Loucy (cell line): ENCODE measurements around the gene RORC.

ENCODE experiments used
- H2AFZ ChIP-seq: fragments of 200-600 bp; sonication (generic); 2 replicates; pipeline ENCODE4 v1.6.0; 2016; ENCODE audit warnings: antibody characterized with exemption, mild to moderate bottlenecking, low read length, moderate library complexity
- H3F3A ChIP-seq: fragments of 200-600 bp; 2 replicates; pipeline ENCODE4 v1.6.0; 2016; ENCODE audit warnings: antibody characterized with exemption, low read depth, mild to moderate bottlenecking
- H3K27me3 ChIP-seq: fragments of 200-600 bp; sonication (generic); 2 replicates; pipeline ENCODE4 v1.6.1; 2014; ENCODE audit warnings: low read length, mild to moderate bottlenecking; ENCODE audit not compliant: insufficient read depth, poor library complexity, severe bottlenecking
- H3K36me3 ChIP-seq: fragments of 200-600 bp; sonication (generic); 2 replicates; pipeline ENCODE4 v1.6.1; 2016; ENCODE audit warnings: low read length; ENCODE audit not compliant: insufficient read depth
- H3K4me1 ChIP-seq: fragments of 200-600 bp; sonication (generic); 2 replicates; pipeline ENCODE4 v1.5.1; 2014; ENCODE audit warnings: low read length, mild to moderate bottlenecking; ENCODE audit not compliant: insufficient read depth, poor library complexity, severe bottlenecking
- H3K4me2 ChIP-seq: fragments of 200-600 bp; sonication (generic); 2 replicates; pipeline ENCODE4 v1.6.0; 2014; ENCODE audit warnings: antibody characterized with exemption, low read length, low read depth, mild to moderate bottlenecking; ENCODE audit not compliant: poor library complexity, severe bottlenecking
- H3K4me3 ChIP-seq: fragments of 200-600 bp; sonication (generic); 2 replicates; pipeline ENCODE4 v1.5.1; 2014; ENCODE audit warnings: low read length, mild to moderate bottlenecking, mixed read lengths; ENCODE audit not compliant: poor library complexity, severe bottlenecking
- H3K79me2 ChIP-seq: fragments of 200-600 bp; sonication (generic); 2 replicates; pipeline ENCODE4 v1.6.1; 2014; ENCODE audit warnings: low read length; ENCODE audit not compliant: insufficient read depth
- H3K9ac ChIP-seq: fragments of 200-600 bp; sonication (generic); 2 replicates; pipeline ENCODE4 v1.6.0; 2014; ENCODE audit warnings: mild to moderate bottlenecking, low read depth, low read length, moderate library complexity; ENCODE audit not compliant: poor library complexity, severe bottlenecking
- H3K9me2 ChIP-seq: fragments of 200-600 bp; sonication (generic); replicated peaks from 2 replicates; pipeline ENCODE4 v1.6.1; 2016; ENCODE audit warnings: low read depth, low read length, mixed read lengths
- H3K9me3 ChIP-seq: fragments of 200-600 bp; sonication (generic); 2 replicates; pipeline ENCODE4 v1.6.1; 2014; ENCODE audit warnings: mild to moderate bottlenecking, antibody characterized with exemption, low read length, low read depth; ENCODE audit not compliant: insufficient read depth
- H4K20me1 ChIP-seq: fragments of 200-600 bp; sonication (generic); 2 replicates; pipeline ENCODE4 v1.6.0; 2014; ENCODE audit warnings: antibody characterized with exemption, low read length, mild to moderate bottlenecking; ENCODE audit not compliant: insufficient read depth, poor library complexity, severe bottlenecking
- EZH2phosphoT487 ChIP-seq: fragments of 200-600 bp; IDR thresholded peaks from 2 replicates; pipeline ENCODE4 v1.6.1; 2018; ENCODE audit warnings: antibody characterized with exemption, mild to moderate bottlenecking, moderate library complexity, borderline replicate concordance
- TF ChIP-seq, protein P1 (sequence below): fragments of 200-600 bp; sonication (generic); conservative IDR thresholded peaks from 2 replicates; pipeline ENCODE4 v1.5.1; 2014; ENCODE audit warnings: mild to moderate bottlenecking, antibody characterized with exemption, low read length

Gene RORC

GRCh38 chr1:151860504-151861187 lies 29.0 kb upstream of the RORC start:
- no peak overlapping the region for H3K4me2 ChIP-seq
- H3K79me2 ChIP-seq: no peaks in the 10 kb centered on the region

DNA sequence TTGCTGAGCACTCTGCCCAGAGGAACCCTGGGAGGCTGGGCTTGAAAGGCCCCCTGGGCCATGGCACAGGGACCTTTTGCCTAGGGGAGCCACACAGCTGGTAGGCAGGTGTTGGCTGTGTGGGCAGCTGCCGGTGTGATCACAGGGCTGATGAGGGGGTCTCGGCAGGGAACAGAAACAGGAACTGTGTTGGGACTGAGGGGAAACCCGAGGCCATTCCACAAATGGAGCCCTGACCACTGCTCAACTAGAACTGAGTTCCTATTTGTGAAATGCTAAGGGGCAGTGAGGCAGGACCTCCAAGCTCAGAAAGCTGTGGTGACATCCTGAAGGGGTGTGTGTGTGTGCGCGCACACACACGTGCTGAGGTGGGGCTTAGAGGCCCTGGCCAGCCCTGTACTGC lies 28.3 kb upstream of the RORC start:
- no peaks in the 10 kb centered on the region for H3K9me2 ChIP-seq
- H3K79me2 ChIP-seq: no peaks in the 10 kb centered on the region
- no peak overlapping the region for H3K4me2 ChIP-seq

More at GRCh38 chr1:151860504-151861187, 29.0 kb upstream of the RORC start:
- Histone ChIP-seq H3K9me3 (no peaks in the 10 kb centered on the region), H4K20me1 (no peaks in the 10 kb centered on the region), H3K4me3 (no peak overlapping the region), H3K27me3 (no peaks in the 10 kb centered on the region), H3K9me2 (no peaks in the 10 kb centered on the region), H3K9ac (no peak overlapping the region), H3K4me1 (no peaks in the 10 kb centered on the region), H2AFZ (no peak overlapping the region), H3K36me3 (no peaks in the 10 kb centered on the region), H3F3A (no peaks in the 10 kb centered on the region)
- TF ChIP-seq, protein P1, sequence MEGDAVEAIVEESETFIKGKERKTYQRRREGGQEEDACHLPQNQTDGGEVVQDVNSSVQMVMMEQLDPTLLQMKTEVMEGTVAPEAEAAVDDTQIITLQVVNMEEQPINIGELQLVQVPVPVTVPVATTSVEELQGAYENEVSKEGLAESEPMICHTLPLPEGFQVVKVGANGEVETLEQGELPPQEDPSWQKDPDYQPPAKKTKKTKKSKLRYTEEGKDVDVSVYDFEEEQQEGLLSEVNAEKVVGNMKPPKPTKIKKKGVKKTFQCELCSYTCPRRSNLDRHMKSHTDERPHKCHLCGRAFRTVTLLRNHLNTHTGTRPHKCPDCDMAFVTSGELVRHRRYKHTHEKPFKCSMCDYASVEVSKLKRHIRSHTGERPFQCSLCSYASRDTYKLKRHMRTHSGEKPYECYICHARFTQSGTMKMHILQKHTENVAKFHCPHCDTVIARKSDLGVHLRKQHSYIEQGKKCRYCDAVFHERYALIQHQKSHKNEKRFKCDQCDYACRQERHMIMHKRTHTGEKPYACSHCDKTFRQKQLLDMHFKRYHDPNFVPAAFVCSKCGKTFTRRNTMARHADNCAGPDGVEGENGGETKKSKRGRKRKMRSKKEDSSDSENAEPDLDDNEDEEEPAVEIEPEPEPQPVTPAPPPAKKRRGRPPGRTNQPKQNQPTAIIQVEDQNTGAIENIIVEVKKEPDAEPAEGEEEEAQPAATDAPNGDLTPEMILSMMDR: no peak
- no peak for TF ChIP-seq EZH2phosphoT487

DNA sequence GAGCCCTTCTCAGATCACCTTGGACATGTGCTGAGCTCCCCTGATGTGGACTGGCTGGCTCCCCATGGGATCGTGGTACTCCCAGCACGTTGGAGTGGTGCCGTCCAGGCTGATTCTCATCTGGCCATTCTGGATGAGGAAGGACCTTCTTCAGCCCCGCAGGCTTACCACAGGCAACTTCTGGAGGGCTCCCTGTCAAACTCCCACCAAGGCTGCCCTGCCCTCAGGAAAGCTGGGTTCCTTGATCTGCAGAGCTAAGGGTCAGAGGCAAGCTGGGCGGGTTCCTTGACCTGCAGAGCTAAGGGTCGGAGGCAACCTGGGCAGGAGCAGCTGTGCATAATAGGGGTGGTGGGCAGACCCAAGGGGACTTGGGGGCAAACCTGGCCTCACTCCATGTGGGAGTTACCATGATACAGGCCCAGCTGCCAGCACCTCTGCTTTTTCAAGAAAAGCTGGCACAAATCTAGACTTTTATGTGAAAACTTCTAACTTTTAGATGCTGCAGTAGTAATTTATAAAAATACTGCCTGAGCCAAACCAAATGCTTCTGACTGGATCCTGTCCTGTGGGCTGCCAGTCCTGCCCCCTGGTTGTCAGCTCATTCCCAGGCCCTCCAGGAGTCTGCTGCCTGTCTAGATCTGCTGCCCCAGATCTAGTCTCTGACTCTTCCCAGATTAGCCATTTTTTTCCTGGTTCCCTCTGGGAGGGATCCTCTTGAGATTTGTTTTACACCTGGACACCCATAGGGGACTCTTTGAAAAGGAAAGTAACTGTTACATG lies 27.5 kb upstream of the RORC start:
- H3K4me3 ChIP-seq: no peak overlapping the region
- H3F3A ChIP-seq: no peaks in the 10 kb centered on the region
- no peak overlapping the region for H3K4me2 ChIP-seq
- H3K79me2 ChIP-seq: no peaks in the 10 kb centered on the region
- H3K9ac ChIP-seq: no peak overlapping the region
- H2AFZ ChIP-seq: no peak overlapping the region
- no peaks in the 10 kb centered on the region for H3K9me2 ChIP-seq
- no peak for TF ChIP-seq EZH2phosphoT487
- TF ChIP-seq, protein P1: no peak
- H3K36me3 ChIP-seq: no peaks in the 10 kb centered on the region
- H3K27me3 ChIP-seq: no peaks in the 10 kb centered on the region
- no peaks in the 10 kb centered on the region for H3K9me3 ChIP-seq
- H4K20me1 ChIP-seq: no peaks in the 10 kb centered on the region
- no peaks in the 10 kb centered on the region for H3K4me1 ChIP-seq

More for the DNA sequence above, 28.3 kb upstream of the RORC start:
- TF ChIP-seq EZH2phosphoT487: no peak
- TF ChIP-seq, protein P1: no peak
- Histone ChIP-seq H4K20me1 (no peaks in the 10 kb centered on the region), H3K4me3 (no peak overlapping the region), H2AFZ (no peak overlapping the region), H3K9me3 (no peaks in the 10 kb centered on the region), H3K27me3 (no peaks in the 10 kb centered on the region), H3K4me1 (no peaks in the 10 kb centered on the region), H3K36me3 (no peaks in the 10 kb centered on the region), H3F3A (no peaks in the 10 kb centered on the region), H3K9ac (no peak overlapping the region)
